ENCODE results near the gene SOAT2. TPM values are rescaled to one million over a fixed set of nuclear protein-coding genes. Genes with fewer than 3 reads are reported as not detected.
"Not testable (repeated sequence)": the region's sequence is repeated elsewhere in the genome, so short reads cannot be mapped to it uniquely, and the experiment has no call there.

The SOAT2 gene
- total RNA-seq, 4 donors from 2014 or later, result 0.30 to 2.9 (median 0.72) TPM

DNA sequence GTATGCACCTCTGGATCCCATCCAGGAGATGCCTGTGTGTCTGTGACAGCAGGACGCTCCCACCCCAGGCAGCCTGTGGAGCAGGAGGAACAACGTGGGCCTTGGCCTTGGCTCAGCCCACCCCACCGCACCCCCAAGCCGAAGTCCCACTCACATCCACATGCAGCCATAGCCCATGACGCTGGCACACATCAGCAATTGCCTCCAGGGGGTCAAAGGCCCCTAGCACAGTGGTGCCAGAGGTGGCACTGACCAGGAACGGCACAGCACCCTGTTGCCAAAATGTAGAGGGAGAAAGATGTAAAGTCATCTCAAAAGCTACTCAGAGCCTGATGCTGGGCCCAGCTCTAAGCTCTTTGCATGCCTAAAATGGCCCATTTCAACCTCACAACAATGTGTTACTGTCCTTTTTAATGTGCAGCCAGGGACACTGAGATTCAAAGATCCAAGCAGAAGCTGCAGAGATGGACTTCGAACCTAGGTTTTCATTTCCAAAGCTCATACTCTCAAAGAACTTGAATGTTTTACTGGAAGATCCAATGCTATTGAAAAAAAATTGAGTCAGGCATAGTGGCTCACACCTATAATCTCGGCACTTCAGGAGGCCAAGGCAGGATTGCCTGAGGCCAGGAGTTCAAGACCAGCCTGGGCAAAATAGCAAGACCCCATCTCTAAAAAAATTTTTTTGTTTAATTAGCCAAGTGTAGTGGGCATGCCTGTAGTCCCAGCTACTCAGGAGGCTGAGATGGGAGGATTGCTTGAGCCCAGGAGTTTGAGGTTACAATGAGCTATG, 58.0 kb downstream of the SOAT2 start:
- TF ChIP-seq, protein P1, sequence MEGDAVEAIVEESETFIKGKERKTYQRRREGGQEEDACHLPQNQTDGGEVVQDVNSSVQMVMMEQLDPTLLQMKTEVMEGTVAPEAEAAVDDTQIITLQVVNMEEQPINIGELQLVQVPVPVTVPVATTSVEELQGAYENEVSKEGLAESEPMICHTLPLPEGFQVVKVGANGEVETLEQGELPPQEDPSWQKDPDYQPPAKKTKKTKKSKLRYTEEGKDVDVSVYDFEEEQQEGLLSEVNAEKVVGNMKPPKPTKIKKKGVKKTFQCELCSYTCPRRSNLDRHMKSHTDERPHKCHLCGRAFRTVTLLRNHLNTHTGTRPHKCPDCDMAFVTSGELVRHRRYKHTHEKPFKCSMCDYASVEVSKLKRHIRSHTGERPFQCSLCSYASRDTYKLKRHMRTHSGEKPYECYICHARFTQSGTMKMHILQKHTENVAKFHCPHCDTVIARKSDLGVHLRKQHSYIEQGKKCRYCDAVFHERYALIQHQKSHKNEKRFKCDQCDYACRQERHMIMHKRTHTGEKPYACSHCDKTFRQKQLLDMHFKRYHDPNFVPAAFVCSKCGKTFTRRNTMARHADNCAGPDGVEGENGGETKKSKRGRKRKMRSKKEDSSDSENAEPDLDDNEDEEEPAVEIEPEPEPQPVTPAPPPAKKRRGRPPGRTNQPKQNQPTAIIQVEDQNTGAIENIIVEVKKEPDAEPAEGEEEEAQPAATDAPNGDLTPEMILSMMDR (IDR thresholded peaks at IDR 0.05), result no peak
- TF ChIP-seq EP300 (IDR thresholded peaks at IDR 0.05) (no peak), POLR2A (IDR thresholded peaks at IDR 0.05) (no peak)
- peaks cover 0 to 50% (median 0%) of the 10 kb centered on the region in 3 donors for H3K36me3 ChIP-seq
- H3K27me3 ChIP-seq, result no peaks in the 10 kb centered on the region
- no peak overlapping the region for H3K4me3 ChIP-seq
- H3K27ac ChIP-seq, result no peak overlapping the region
- H3K9me3 ChIP-seq, result no peaks in the 10 kb centered on the region
- WGBS, 2 donors, result 83 to 88% methylated on average over 8 of the region's 8 CpGs
- H3K4me1 ChIP-seq, result peaks cover 0 to 17% (median 0%) of the 10 kb centered on the region in 4 donors
- no peak for DNase-seq (ENCODE audit: low spot score in 2 of 2)

DNA sequence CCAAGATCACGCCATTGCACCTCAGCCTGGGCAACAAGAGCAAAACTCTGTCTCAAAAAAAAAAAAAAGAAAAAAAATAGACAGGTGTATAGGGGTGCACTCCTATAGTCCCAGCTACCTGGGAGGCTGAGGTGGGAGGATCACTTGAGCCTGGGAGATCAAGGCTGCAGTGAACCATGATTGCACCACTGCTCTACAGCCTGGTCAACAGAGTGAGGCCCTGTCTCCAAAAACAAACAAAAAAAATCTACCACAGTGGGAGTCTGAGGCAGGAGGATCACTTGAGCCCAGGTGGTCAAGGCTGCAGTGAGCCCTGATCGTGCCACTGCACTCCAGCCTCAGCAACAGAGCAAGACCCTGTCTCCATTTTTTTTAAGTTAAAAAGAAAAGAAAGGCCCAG, 59.7 kb downstream of the SOAT2 start:
- Histone ChIP-seq H3K36me3 (peaks cover 0 to 60% (median 0%) of the 10 kb centered on the region in 3 donors), H3K4me1 (peaks cover 0 to 16% (median 0%) of the 10 kb centered on the region in 4 donors)
- not testable (repeated sequence) for H3K27ac ChIP-seq; H3K9me3 ChIP-seq; H3K27me3 ChIP-seq; DNase-seq (ENCODE audit: low spot score in 2 of 2); H3K4me3 ChIP-seq
- WGBS, 2 donors, result 90 to 95% methylated on average over 2 of the region's 2 CpGs

DNA sequence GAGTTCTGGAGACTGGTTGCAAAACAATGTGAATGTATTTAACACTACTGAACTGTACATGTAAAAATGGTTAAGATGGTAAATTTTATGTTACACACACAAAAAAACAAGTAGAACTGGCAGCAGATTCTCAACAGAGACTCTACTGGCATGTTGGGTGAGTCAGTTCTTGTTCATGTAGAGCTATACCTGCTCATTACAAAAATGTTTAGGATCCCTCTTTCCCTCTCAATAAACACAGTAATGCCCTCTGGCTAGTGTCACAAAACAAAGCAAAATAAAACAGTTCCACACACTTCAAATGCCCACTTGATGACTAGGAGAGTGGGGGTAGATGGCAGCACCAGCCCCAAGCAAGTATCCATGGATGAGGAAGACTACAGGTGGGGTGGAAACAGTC, 63.6 kb downstream of the SOAT2 start:
- no peak overlapping the region for H3K4me3 ChIP-seq
- peaks cover 0 to 5% (median 0%) of the 10 kb centered on the region in 4 donors for H3K4me1 ChIP-seq
- H3K36me3 ChIP-seq, result peaks cover 0 to 73% (median 0%) of the 10 kb centered on the region in 3 donors
- H3K9me3 ChIP-seq, result no peaks in the 10 kb centered on the region
- TF ChIP-seq, protein P1 (IDR thresholded peaks at IDR 0.05), result no peak
- TF ChIP-seq EP300 (IDR thresholded peaks at IDR 0.05) (no peak), POLR2A (IDR thresholded peaks at IDR 0.05) (no peak)
- H3K27me3 ChIP-seq, result no peaks in the 10 kb centered on the region
- no peak overlapping the region for H3K27ac ChIP-seq
- DNase-seq (ENCODE audit: low spot score in 2 of 2), result no peak

DNA sequence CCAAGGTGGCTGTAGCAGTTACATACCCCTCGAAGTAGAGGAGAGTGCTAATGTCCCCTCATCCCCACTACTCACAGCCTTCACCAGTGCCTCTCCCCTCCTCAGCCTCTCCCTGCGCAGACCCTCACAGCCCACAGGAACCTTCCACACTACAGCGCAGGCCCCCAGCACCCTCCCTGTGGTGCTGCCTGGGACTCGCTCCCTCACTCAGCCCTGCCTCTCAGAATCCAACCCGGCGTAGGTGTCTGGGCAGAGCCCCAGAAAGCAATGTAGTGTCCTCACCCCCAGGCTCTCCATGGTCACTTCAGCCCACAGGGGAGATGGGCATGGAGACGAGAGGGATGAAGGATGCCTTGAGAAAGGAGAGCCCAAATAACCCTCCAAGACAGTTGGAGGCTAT, 66.4 kb downstream of the SOAT2 start:
- Histone ChIP-seq H3K4me3 (no peak overlapping the region), H3K36me3 (peaks cover 0 to 83% (median 0%) of the 10 kb centered on the region in 3 donors), H3K4me1 (peaks cover 0 to 18% (median 0%) of the 10 kb centered on the region in 4 donors), H3K27me3 (no peaks in the 10 kb centered on the region), H3K27ac (no peak overlapping the region), H3K9me3 (no peaks in the 10 kb centered on the region)
- 91 to 97% methylated on average over 7 of the region's 7 CpGs for WGBS, 2 donors
- TF ChIP-seq, protein P1 (IDR thresholded peaks at IDR 0.05), result no peak
- no peak for TF ChIP-seq EP300 (IDR thresholded peaks at IDR 0.05)
- no peak for TF ChIP-seq POLR2A (IDR thresholded peaks at IDR 0.05)
- DNase-seq (ENCODE audit: low spot score in 2 of 2), result no peak

DNA sequence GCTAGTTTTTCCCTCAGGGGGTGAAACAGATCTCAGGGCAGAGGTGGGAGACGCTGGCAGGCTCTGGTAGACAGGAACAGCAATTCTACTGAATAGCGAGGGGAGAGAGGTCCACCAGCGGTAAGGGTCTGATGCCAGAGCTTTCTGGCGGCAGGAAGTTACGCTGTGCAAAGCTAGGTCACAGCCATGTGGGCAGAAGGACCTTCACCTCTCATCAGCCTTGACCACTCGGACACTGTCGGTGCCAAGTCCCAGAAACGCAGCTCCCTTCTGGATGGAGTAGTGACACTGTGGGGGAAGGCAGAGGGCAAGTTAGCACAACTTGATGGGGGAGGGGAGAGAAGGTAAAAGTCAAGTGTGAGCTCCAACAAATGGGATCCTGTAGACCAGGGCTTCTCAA, 66.9 kb downstream of the SOAT2 start:
- no peaks in the 10 kb centered on the region for H3K9me3 ChIP-seq
- no peak for DNase-seq (ENCODE audit: low spot score in 2 of 2)

More for the DNA sequence above, 66.9 kb downstream of the SOAT2 start:
- 84 to 89% methylated on average over 8 of the region's 8 CpGs for WGBS, 2 donors
- H3K4me3 ChIP-seq, result no peak overlapping the region
- H3K36me3 ChIP-seq, result peaks cover 0 to 82% (median 0%) of the 10 kb centered on the region in 3 donors
- H3K27me3 ChIP-seq, result no peaks in the 10 kb centered on the region
- H3K27ac ChIP-seq, result no peak overlapping the region
- H3K4me1 ChIP-seq, result peaks cover 0 to 18% (median 2%) of the 10 kb centered on the region in 4 donors
- TF ChIP-seq, protein P1 (IDR thresholded peaks at IDR 0.05), result no peak
- TF ChIP-seq EP300 (IDR thresholded peaks at IDR 0.05), result no peak
- no peak for TF ChIP-seq POLR2A (IDR thresholded peaks at IDR 0.05)
